Heart left ventricle (tissue), 13 donors: ENCODE data around the gene SEPSECS.

Experiments used
- POLR2A ChIP-seq, 2 donors: fragments of 450-650 bp; IDR thresholded peaks; one replicate each; pipeline ENCODE4 v1.6.1; 2017; ENCODE audit warnings: antibody characterized with exemption in 2 of 2, mild to moderate bottlenecking in 2 of 2, moderate library complexity in 2 of 2
- TF ChIP-seq, protein P1 (sequence below), 12 donors: fragments of 200-600 bp; sonication (generic) in 4 of 12; IDR thresholded peaks; one replicate each; pipeline versions ENCODE4 v1.5.0 to v1.8.0; 2018 to 2022; ENCODE audit warnings: antibody characterized with exemption in 12 of 12, mild to moderate bottlenecking in 5 of 12
- donor health status: ischemic (EF 13 %, LVEDD 7.1; RV severe dilation, severe dysfunction).
- donor health status: DM: no; HTN: yes; CAD: no.
- donor health status: DM: no; HTN: no; CAD: no.
- donor health status: ischemic (EF 25% LVEDD 6.9; RV normal size, moderate dysfunction).
- donor health status: ischemic (EF 25% LVEDD 5.7; RV mildly dilated, moderate dysfunction).
- donor health status: ischemic (EF 35%, LVEDD 5.7; RV mildly dilated, moderate dysfunction).
- donor health status: nonischemic (EF 11% LVEDD 7.7; RV severe dilation, severe dysfunction).
- donor health status: DM: yes; HTN: yes; CAD: no.
- donor health status: PGD.
- donor health status: ischemic (EF 29% LVEDD 5.4; RV normal size, mild dysfunction).
- donor health status: nonischemic (EF 23%, LVEDD 6.1; RV moderate dilation, normal function).

- TF ChIP-seq, protein P1, sequence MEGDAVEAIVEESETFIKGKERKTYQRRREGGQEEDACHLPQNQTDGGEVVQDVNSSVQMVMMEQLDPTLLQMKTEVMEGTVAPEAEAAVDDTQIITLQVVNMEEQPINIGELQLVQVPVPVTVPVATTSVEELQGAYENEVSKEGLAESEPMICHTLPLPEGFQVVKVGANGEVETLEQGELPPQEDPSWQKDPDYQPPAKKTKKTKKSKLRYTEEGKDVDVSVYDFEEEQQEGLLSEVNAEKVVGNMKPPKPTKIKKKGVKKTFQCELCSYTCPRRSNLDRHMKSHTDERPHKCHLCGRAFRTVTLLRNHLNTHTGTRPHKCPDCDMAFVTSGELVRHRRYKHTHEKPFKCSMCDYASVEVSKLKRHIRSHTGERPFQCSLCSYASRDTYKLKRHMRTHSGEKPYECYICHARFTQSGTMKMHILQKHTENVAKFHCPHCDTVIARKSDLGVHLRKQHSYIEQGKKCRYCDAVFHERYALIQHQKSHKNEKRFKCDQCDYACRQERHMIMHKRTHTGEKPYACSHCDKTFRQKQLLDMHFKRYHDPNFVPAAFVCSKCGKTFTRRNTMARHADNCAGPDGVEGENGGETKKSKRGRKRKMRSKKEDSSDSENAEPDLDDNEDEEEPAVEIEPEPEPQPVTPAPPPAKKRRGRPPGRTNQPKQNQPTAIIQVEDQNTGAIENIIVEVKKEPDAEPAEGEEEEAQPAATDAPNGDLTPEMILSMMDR (IDR thresholded peaks at IDR 0.05) = no peak
- TF ChIP-seq POLR2A (IDR thresholded peaks at IDR 0.05) = no peak
These were observed 71.9 kb downstream of the SEPSECS start for GRCh38 chr4:25088093-25088952.
